HG03520 (cell line): Measurements from ENCODE around the gene PNMA1.
A peak's percentile ranks its signal among the peaks of the same experiment; 100 is the strongest.

Experiments used
- ATAC-seq: cut with Tn5 transposase; IDR thresholded peaks from one replicate; pipeline ENCODE4 v1.9.1; 2021; ENCODE audit warnings: mild to moderate bottlenecking, moderate library complexity; ENCODE audit not compliant: unreplicated experiment

The PNMA1 gene, protein sequence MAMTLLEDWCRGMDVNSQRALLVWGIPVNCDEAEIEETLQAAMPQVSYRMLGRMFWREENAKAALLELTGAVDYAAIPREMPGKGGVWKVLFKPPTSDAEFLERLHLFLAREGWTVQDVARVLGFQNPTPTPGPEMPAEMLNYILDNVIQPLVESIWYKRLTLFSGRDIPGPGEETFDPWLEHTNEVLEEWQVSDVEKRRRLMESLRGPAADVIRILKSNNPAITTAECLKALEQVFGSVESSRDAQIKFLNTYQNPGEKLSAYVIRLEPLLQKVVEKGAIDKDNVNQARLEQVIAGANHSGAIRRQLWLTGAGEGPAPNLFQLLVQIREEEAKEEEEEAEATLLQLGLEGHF

DNA sequence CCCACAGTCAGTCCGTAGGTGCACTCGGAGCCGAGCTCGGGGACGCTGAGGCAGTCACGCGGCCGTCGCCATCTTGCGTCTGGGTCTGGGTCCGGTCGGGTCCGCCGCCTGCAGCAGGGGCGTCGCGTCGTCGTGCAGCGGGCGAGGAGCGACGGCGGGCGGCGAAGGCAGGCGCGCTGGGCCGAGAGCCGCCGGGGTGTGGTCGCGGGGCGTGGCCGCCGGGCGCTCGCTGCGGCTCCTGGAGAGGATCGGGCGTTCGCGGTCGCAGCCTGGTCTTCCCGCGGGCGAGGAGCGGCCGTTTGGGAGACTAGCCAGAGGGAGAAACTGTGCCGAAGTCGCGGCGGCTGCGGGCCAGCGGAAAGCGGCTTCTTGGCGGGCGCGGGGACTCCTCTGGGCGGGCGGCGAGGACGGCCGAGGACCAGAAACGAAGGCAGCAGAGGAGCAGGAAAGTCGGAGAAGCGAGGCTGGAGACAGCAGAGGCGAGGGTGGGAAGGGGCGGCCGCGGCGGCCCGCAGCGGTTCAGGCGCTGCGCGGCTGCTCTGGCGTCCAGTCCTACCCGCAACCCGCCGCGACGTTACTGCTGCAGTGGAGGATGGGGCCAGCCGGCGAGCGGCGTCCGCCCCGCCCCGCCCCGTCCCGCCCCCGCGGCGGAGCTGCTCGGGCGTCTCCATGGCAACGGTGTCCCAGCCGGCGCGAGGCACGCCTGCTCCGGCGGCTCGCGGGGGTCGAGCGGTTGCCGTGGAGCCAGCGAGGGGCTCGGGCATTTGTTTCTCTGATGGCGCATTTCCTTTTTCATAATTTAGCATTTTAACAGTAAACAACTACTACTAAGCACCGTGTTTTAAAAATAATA lies at the start of gene PNMA1:
PNMA1 (minus strand) TSS at position 582 of the 853 bp plus-strand sequence. CDS start 745 bp downstream, outside the sequence.
- ATAC-seq = peak; percentile 64

DNA sequence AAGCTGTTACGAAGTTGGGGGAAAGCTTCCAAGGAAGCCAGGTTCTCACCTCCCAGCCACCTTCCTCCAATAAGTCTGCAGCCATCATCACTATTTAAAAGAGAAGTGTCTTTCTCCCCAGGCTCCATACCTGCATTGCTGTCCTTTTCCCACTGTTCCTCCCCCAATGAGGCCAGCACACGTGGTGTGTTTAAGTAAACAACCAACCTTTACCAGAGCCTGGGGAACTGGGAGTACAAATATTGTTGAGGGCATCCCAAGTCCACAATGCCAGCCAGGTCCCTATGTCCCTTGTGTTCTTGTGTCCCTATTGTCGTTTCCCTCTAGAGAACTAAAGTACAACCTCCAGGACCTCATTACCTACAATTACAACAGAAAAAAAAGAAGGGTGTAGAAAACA lies 49.2 kb upstream of the PNMA1 start:
- no peak for ATAC-seq

DNA sequence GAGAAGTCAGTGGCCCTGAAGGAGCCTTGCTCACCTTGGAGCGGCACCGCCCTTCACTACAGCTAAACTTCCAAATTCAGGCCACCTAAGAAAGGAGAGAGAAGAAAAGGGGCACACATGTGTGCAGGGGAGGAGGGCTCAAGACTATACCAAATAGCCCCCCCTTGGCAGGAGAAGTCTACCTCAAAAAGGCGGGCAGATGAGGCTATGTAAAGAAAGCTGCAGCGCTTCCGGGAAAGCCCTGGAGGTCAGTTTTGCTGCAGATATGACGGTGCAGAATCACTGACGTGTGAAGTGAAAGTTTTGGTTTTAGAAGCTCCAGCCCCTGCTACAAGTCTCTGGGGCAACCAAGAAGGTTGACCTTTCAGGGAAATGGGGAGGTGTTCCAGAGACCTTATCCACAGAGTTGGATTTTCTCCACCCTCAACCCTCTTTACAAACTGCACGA lies 48.2 kb upstream of the PNMA1 start:
- no peak for ATAC-seq

DNA sequence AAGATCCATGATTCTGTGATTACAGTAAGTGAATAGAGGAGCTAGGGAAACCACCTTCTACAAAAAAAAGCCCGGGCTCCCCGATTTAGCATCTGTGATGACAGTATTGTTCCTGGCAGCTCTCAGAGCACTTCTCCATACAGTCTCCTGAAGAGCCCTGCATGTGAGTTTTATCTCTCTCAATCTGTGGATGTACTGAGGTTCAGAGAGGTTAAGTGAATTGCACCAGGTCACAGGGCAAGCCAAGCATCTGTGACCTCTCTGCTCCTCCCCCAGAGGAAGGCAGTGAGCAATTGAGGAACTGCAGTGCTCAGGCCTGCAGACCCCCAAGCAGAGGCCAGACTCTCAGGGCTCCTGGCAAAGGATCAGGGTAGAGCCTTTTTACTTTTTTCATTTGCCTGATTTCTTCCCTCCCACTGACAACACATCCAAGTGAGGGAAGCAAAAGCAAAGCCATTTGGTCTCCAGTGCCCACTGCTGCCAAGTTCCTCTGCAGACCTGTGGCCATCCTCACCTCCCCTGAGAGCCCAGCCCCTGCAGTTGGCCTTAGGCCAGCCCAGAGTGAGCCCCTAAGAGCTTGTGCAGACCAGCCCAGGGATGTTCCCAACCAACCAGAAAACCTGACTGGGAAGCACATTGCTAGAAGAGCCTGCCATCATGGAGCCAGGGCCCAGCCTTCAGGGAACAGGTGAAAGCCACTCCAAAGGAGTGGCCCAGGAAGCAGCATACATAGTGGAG lies 47.6 kb upstream of the PNMA1 start:
- no peak for ATAC-seq

DNA sequence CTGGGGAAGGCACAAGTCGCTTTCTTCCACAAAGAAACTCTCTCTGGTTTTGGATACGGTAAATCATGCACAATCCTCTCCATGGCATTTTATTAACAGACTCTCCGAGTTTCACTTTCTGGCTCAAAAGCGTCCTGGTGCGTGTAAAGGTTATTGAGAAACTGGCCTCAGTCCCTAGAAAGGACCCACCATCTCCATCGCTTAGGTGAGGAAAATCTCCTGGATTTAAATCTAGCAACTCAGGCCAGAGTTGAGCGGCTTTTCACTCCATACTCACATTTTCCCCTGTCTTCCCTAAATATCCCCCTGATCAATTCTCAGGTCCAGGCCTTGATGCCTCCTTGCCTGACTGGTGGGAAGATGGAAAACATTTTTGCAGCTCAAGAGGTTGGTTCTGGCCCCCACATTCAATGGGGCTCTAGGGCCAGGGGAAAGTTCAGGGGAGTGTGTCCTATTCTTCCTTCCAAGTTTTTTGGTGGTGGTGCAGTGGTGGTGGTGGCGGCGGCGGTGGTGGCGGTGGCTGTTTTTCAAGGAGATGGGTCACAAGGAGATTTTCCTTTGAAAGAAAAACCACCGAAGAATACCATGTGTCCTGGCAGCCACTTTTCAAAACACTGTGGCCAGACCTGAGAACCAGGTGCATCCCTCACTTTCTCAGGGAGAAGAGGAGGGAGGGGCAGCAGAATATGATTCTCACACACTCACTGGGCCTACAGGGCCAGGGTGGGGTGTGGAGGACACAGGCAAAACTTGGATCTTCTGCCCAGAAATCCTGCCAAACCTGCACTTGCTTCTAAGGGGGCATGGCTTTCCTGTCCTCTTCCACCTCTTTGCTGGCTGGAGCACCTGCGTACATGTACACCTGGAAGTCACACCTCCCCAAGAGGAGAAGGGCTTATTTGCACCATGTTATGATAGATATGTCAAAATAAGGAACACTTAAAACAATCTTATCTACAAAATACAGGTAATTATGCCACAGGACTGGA lies 46.7 kb upstream of the PNMA1 start:
- ATAC-seq = no peak

DNA sequence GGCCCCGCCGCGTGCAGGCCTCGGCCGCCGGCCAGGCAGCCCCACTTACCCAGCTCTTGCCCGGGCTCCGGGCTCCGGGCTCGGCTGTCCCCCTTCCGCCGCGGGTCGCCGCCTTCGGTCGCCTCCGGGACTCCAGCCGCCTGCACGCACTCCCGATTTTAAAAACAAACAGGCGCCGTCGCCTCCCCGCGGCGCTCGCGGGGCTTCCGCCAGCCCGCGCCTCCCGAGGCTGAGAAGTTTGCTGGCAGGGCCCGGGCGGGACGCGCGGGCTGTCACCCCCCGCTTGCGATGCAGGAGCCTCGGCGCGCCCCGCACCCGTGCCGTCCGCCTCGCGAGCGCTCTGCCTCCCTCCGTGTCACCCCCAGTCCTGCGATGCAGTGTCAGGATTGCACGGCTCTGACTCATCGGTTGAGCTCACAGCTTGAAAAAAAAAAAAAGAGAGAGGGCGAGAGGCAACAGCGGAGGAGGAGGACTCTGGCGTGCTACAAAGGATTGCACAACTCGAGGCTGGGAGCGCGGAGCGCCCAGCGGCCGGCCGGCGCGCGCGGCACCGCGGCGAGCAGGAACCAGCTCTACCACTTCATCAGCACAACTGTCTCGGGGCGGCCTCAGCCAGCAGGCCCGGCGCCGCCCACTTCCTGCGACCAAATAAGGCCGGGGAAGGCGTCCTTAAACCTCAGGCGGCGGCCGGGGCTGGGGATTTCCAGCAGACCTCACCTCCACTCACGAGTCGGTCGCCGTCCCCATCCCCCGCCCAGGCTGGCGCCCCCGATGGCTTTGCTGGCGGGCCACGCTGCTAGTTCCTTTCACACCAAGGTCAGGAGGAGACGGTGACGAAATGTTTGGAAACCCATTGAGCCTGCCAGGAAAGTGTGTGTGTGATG lies 45.8 kb upstream of the PNMA1 start:
- ATAC-seq = peak; percentile 57

DNA sequence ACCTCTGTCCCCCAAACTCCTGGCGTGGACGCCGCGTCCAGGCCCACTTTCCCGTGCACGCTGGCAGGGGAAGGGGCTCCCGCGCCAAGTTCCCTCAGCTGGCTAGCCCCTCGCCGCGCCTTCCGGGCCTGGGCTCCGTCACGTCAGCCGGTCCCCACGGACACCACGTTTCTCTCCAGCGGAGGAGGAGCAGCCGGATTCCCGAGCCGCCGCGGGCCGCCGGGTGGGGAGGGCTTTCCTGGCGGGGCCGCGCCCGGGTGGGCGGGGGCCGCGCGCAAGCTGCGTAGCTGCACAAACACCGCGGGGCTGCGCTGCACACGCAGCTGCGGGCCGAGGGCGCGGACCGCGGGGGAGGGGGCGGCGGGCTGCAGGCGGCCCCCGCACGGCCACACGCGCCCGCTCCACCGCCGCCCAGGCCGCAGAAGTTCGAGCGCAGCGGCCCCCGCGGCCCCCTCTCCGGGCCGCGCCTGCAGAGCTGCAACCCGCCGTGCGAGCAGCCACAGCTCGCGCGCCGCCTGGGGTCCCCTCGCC lies 45.1 kb upstream of the PNMA1 start:
- no peak for ATAC-seq

DNA sequence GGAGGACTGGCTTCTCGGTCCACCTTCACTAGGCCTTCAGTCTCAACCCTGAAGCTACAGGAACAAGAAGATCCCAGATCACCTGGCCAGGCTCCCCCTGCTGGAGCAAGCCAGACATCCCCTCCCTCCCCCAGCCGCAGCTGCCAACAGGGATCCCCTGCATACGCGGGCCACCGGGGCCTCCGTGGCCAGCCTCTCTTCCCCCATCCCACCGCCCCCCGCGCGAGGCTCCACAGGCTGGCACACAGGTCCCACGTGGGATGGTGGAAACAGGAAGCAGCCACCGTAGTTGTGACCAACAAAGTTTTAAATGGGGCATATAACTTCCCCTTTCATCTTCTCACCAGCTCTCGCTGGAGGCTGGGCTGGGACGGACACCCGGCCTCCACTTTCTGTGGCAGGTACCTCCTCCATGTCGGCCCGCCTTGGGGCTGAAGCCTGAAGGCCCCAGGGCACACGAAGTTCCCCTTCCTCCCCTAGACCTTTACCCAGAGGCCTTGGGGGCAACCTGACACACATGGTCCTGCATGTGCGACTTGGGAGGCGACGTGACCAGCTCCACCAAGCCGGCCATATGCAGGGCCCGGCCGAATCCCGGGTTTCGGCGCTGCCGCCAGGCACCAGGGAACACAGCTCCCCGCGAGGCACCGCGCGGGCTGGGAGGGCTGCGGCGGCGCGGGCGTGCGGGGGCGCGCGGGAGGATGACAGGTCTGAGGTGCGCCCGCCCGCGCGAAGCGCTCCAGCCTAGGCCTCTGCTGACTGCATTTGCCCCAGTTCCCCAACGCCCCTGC lies 44.4 kb upstream of the PNMA1 start:
- no peak for ATAC-seq

DNA sequence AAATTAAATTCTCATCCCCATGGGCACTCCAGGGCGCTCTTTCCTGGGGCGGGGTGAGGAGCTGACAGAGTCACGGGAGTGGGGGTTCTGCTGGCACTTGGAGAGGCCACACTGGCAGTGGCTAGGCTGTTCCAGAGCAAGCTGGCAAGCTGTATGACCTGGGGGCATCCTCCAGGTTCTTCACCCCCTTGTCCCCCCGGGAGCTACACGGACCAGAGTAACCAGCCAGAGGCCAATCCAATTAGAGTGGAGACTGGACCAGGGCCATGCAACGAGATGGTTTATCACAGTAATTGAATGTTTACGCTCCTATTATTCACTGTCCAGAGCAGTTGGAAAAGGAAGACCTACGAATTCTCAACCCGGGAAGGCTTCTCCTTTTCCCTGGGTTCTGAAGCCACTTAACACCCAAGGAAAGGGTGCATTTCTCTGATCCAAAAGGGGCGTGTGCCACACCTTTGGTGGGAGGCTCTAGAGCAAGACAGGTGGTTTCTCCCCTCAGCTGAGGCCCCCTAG lies 43.8 kb upstream of the PNMA1 start:
- ATAC-seq = no peak

DNA sequence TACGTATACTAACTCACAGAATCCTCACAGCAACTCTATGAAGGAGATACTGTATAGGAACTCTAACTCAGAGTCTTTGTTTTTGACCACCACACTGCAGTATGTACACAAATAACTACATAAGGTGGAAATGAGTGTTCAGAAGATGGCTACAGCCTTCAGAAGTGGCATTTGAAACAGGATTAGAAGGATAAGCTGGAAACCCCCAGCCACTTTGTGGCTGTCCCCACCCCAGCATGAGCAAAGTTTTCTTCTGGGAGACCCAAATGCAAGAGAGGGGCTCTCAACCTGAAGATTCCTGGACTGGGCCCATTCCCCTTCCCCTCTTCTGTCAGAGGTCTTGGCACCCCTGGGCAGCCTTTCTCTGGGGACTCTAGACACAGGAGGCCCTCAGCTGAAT lies 43.2 kb upstream of the PNMA1 start:
- ATAC-seq = no peak

DNA sequence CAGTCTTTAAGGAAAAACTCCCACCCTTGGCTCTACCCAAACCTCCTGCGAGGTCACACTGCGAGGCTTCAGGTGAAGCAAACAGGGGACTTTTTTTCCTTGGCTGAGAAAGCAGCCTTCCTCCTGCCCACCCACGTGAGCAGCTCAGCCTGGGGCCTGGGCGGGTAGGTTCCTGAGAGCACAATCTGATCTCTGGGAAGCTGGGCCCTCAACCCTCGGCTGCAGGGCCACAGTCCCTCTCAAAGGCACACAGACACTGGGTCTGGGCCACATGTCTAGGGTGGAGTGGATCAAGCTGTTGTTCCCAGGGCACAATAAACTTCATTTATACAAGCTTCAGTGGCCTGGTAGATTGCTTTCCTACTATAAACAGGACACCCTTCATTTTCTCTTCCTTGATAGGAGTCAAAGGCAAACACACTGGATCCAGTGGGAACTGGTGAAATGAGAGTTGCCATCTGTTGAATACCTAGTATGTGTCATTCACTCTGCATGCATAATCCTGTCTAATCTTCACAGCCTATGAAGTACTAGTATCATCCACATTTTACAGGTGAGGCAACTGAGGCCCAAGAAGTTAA lies 41.3 kb upstream of the PNMA1 start:
- ATAC-seq = no peak

DNA sequence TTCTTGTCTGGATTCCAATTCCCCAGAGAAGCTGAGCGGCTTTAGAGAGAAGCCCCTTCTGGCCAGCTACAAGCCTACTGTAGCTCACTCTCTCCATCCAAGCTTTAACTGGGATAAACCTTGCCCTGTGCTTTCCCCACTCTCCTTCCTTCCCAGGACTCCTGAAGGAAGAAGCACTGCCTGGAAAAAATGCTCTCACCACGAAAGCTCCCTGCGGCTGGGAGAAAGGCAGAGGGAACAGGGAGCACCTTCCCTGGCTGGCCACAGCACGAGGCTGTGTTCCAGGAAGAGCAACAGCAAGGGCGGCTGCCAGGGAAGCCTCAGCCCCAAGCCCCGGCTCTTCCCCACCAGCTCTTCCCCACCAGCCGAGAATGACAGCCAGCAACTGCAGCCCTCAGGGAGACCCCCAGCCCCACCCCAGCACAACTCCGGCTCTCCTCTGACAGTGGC lies 40.8 kb upstream of the PNMA1 start:
- ATAC-seq = no peak

DNA sequence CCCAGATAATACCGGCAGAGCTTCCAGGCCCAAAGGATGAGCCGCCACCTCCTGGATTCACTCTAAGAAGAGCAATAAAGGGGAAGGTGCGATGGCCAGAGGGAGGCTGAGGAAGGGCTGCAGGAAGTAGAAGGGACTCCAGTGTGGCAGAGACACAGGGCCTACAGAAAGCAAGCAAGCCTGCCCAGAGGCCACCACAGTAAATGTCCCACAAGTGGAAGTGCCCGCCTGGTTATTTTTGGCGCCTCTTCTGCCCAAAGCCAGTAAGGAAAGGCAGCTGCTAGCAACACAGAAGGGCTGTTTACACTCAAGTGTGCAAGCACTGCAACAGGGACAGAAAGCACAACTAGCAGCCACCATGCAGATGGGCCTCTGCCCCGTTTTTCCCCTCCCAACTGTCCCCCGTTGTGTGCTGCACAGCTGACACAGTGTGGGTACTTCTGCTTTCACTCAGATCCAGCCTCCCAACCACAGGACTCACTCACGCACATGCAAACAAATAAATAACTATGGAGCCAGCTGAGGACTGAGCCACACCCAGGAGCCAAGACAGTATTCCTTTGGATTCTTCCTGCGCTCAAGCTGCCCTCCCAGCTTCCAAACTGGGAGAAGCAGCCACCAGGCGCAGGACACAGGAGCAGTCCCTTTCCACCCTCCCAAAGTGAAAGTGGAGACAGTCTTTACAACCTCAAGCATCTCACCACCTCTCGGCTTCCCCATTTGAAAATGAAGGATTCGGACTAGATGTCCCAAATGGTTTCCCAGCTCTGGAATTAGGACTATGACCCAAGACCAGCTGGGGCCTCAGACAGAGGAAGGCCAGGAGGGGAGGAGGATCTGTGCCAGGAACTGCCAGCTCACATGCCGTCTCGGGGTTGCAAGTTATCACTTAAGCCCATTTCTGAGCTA lies 40.0 kb upstream of the PNMA1 start:
- ATAC-seq = no peak

DNA sequence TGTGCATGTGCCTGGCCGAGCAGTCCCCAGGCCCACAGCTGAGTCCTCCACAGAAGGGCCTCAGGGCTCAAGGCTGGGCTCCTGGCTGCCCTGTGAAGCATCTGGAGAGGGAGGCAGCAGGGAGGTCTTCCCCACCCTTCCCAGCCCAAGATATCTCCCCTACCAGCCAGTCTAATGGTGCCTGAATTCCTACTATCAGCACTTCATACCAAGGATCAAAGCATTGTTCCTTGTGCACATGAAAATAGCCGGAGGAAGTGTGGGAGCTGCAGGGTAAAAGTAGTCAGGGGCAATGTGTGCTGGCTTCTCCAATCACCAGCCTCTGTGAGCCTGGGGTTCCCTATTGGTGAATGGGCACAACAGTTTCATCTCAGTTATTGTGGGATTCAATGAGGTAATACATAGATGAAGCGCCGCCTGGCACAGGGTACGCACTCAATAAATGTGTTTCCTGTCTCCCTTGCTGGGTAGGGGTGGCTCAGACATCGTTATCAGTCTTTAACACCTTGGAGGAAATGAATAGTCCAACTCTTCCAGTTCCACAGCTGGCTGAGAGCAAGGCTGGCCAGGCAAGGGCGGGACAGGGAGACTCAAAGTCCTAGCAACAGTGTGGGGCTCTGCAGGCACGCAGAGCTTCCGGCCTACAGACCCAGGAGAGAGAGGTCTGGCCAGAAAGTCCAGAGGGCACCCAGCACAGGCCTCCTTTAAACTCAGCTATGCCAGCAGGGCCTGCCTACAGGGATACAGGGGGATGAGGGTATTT lies 39.1 kb upstream of the PNMA1 start:
- no peak for ATAC-seq

DNA sequence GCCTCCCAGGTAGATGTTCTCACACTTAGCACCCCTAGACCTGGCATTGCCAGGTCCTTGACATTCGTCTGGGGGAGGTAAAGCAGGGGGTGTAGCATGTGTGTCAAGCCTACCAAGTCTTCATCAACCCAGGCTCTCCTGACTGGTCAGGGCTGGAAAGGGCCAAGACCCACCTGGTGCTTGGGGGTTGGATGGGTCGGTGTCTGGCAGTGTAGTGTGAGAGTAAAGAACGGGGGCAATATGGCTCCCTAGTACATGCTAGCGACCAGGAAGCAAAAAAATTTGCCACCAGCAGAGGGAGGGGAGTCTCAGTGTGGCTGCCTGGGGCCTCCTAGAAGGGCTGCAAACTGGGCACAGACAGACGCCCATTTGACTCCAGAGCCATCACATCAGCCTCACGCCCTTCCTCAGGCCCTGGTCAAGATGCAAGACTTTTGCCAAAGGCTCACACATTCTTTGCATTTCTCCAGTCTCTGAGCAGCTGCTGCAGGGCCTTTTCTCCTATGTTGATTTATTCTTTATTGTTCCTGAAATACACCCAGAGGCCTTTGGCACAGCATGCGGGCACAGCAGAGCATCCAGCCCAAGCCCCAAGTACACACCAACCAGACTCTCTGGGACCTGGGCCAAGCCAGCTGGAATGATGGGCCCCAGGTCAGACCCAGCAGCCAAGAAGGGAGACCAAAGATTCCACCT lies 38.3 kb upstream of the PNMA1 start:
- ATAC-seq = no peak
